Measurements from ENCODE around the gene PPP1R37. TPM values are rescaled to one million over a fixed set of nuclear protein-coding genes. Genes with fewer than 3 reads are reported as not detected.

PPP1R37 gene
- total RNA-seq, 1 donor from 2014 or later = 19.3 TPM

GRCh38 chr19:45070214-45070613 lies 22.8 kb upstream of the PPP1R37 start:
- ATAC-seq = no peak
- DNase-seq (ENCODE audit: low spot score) = no peak
- intact Hi-C loops (cut with DNase I) = no loop called here

GRCh38 chr19:45070861-45071544 lies 22.0 kb upstream of the PPP1R37 start:
- no peak for DNase-seq (ENCODE audit: low spot score)
- no peak for ATAC-seq
- intact Hi-C loops (cut with DNase I) = no loop called here

- DNase-seq (ENCODE audit: low spot score) (no peak), ATAC-seq (no peak)
- intact Hi-C loops (cut with DNase I) = no loop called here
Observed at GRCh38 chr19:45071545-45071938, 21.4 kb upstream of the PPP1R37 start.

- ATAC-seq = no peak
- intact Hi-C loops (cut with DNase I) = no loop called here
- no peak for DNase-seq (ENCODE audit: low spot score)
Observed at GRCh38 chr19:45071969-45072790, 20.8 kb upstream of the PPP1R37 start.

- DNase-seq (ENCODE audit: low spot score) = no peak
- no peak for ATAC-seq
- intact Hi-C loops (cut with DNase I) = no loop called here
Observed at GRCh38 chr19:45074744-45075300, 18.2 kb upstream of the PPP1R37 start.

GRCh38 chr19:45075301-45076028 lies 17.5 kb upstream of the PPP1R37 start:
- intact Hi-C loops (cut with DNase I) = no loop called here

GRCh38 chr19:45076029-45076850 lies 16.7 kb upstream of the PPP1R37 start, which contains the start of gene ZNF296:
TSS of gene ZNF296 (minus strand) at chr19:45076478. CDS start at chr19:45076373, 105 bp downstream.
- DNase-seq (ENCODE audit: low spot score) = peak; percentile 75
- intact Hi-C loops (cut with DNase I) = no loop called here
- ATAC-seq = peak; percentile 55

More at GRCh38 chr19:45075301-45076028, 17.5 kb upstream of the PPP1R37 start:
- ATAC-seq (peak; percentile 68), DNase-seq (ENCODE audit: low spot score) (peak; percentile 77)

- DNase-seq (ENCODE audit: low spot score) = no peak
- intact Hi-C loops (cut with DNase I) = no loop called here
- no peak for ATAC-seq
Observed at GRCh38 chr19:45076851-45077730, 15.9 kb upstream of the PPP1R37 start.

GRCh38 chr19:45078390-45079062 lies 14.5 kb upstream of the PPP1R37 start:
- ATAC-seq = no peak
- intact Hi-C loops (cut with DNase I) = no loop called here

GRCh38 chr19:45079063-45079910 lies 13.7 kb upstream of the PPP1R37 start, which contains the start of gene GEMIN7:
TSS of gene GEMIN7 (plus strand) at chr19:45079260. CDS start at chr19:45090115, 10,855 bp downstream.
- intact Hi-C loops (cut with DNase I) = no loop called here
- ATAC-seq = peak; percentile 85
- peak; percentile 78 for DNase-seq (ENCODE audit: low spot score)

More at GRCh38 chr19:45078390-45079062, 14.5 kb upstream of the PPP1R37 start:
- no peak for DNase-seq (ENCODE audit: low spot score)

- intact Hi-C loops (cut with DNase I) = no loop called here
- ATAC-seq (no peak), DNase-seq (ENCODE audit: low spot score) (no peak)
Observed at GRCh38 chr19:45079911-45080370, 13.0 kb upstream of the PPP1R37 start.

GRCh38 chr19:45082170-45082569 lies 10.8 kb upstream of the PPP1R37 start:
- intact Hi-C loops (cut with DNase I) = no loop called here
- ATAC-seq = no peak
- no peak for DNase-seq (ENCODE audit: low spot score)

GRCh38 chr19:45086480-45086879 lies 6.5 kb upstream of the PPP1R37 start:
- DNase-seq (ENCODE audit: low spot score) (no peak), ATAC-seq (no peak)
- intact Hi-C loops (cut with DNase I) = loop anchor here (5.0 kb wide), 1 partner anchor 166 kb away; the partner anchor contains the start of gene MARK4

- no peak for ATAC-seq
- DNase-seq (ENCODE audit: low spot score) = no peak
- intact Hi-C loops (cut with DNase I) = loop anchor here (5.0 kb wide), 1 partner anchor 165 kb away; the partner anchor contains the start of gene MARK4
Observed at GRCh38 chr19:45087531-45087930, 5.4 kb upstream of the PPP1R37 start.

GRCh38 chr19:45090034-45090433 lies 2.9 kb upstream of the PPP1R37 start:
- ATAC-seq (no peak), DNase-seq (ENCODE audit: low spot score) (no peak)
- intact Hi-C loops (cut with DNase I) = no loop called here

GRCh38 chr19:45090606-45091005 lies 2.4 kb upstream of the PPP1R37 start:
- ATAC-seq (no peak), DNase-seq (ENCODE audit: low spot score) (no peak)
- intact Hi-C loops (cut with DNase I) = no loop called here
